Testis (tissue), 2 donors: ENCODE data around the gene DCDC1.

ENCODE experiments used
- POLR2A ChIP-seq: fragments of 450-650 bp; IDR thresholded peaks from one replicate; pipeline ENCODE4 v1.6.1; 2017; ENCODE audit warnings: antibody characterized with exemption, mild to moderate bottlenecking, moderate library complexity
- TF ChIP-seq, protein P1 (sequence below), 3 experiments: fragments of 450-650 bp in 2 of 3; fragments of 200-600 bp in 1 of 3; sonication (generic) in 1 of 3; IDR thresholded peaks; one replicate each; pipeline ENCODE4 v1.5.1; 2016 to 2019; ENCODE audit warnings: antibody characterized with exemption in 3 of 3, mild to moderate bottlenecking in 2 of 3, moderate library complexity in 1 of 3

DNA sequence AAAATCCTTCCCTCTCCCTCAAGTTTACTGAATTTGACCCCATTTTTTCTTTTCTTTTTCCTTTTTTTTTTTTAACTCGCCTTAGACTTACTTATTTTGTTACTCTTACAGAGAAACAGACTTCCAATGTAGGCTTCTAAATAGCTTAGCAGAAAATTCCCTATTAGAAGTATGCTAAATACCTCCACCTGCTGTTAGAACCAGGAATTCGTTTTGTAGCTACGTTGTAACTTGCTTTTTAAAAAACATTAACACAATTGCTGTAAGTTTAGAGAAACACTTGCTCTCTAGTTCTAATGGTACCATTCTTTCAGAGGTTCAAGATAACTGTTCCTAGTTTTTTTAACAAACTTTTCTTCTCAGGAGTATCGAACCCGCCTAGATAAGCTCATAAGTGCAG lies 324.2 kb downstream of the DCDC1 start:
- TF ChIP-seq, protein P1, sequence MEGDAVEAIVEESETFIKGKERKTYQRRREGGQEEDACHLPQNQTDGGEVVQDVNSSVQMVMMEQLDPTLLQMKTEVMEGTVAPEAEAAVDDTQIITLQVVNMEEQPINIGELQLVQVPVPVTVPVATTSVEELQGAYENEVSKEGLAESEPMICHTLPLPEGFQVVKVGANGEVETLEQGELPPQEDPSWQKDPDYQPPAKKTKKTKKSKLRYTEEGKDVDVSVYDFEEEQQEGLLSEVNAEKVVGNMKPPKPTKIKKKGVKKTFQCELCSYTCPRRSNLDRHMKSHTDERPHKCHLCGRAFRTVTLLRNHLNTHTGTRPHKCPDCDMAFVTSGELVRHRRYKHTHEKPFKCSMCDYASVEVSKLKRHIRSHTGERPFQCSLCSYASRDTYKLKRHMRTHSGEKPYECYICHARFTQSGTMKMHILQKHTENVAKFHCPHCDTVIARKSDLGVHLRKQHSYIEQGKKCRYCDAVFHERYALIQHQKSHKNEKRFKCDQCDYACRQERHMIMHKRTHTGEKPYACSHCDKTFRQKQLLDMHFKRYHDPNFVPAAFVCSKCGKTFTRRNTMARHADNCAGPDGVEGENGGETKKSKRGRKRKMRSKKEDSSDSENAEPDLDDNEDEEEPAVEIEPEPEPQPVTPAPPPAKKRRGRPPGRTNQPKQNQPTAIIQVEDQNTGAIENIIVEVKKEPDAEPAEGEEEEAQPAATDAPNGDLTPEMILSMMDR (IDR thresholded peaks at IDR 0.05) = peak in 1 of 3 experiments; percentile 14
- TF ChIP-seq POLR2A = no peak
